IgD-negative memory B cell (primary cell): Measurements from ENCODE around the gene BCAS4. TPM values are rescaled to one million over a fixed set of nuclear protein-coding genes. Genes with fewer than 3 reads are reported as not detected.
"Not testable (repeated sequence)": the region's sequence is repeated elsewhere in the genome, so short reads cannot be mapped to it uniquely, and the experiment has no call there.

Experiments
- H3K27ac Mint-ChIP-seq, 3 donors: one replicate each; pipeline ENCODE4 v1.8.0; 2020 to 2022; ENCODE audit warnings: mild to moderate bottlenecking in 3 of 3, mixed read lengths in 3 of 3, moderate library complexity in 1 of 3
- H3K27me3 Mint-ChIP-seq: one replicate; pipeline ENCODE4 v1.8.0; 2021; ENCODE audit warnings: mixed read lengths
- H3K36me3 Mint-ChIP-seq: one replicate; pipeline ENCODE4 v1.8.0; 2020; ENCODE audit warnings: mild to moderate bottlenecking, mixed read lengths
- H3K4me1 Mint-ChIP-seq, 3 donors: one replicate each; pipeline ENCODE4 v1.8.0; 2020 to 2022; ENCODE audit warnings: mixed read lengths in 3 of 3, mild to moderate bottlenecking in 1 of 3
- H3K4me3 Mint-ChIP-seq, 4 donors: one replicate each; pipeline ENCODE4 v1.8.0; 2020 to 2022; ENCODE audit warnings: mild to moderate bottlenecking in 4 of 4, mixed read lengths in 4 of 4, moderate library complexity in 3 of 4
- H3K9me3 Mint-ChIP-seq, 3 donors: one replicate each; pipeline ENCODE4 v1.8.0; 2020 to 2021; ENCODE audit warnings: mixed read lengths in 3 of 3, mild to moderate bottlenecking in 1 of 3
- polyA plus RNA-seq: library from polyadenylated mRNA; unstranded; fragments of 300-500 nt; fragmentation: Illumina TruSeq; gene quantifications from one replicate; pipeline ENCODE4 v1.2.3, GENCODE V29; 2021

The BCAS4 gene
- polyA plus RNA-seq, 1 donor from 2014 or later, result 118 TPM

- Mint-ChIP-seq H3K4me3 (no peak overlapping the region), H3K9me3 (no peaks in the 10 kb centered on the region), H3K4me1 (peaks cover 0 to 3% (median 0%) of the 10 kb centered on the region in 3 donors), H3K27ac (peak overlapping the region in 1 of 3 donors; percentile 16), H3K27me3 (peaks cover 9% of the 10 kb centered on the region), H3K36me3 (no peaks in the 10 kb centered on the region)
Observed at GRCh38 chr20:50784464-50784863, 10.4 kb upstream of the BCAS4 start.

- H3K4me1 Mint-ChIP-seq, result peaks cover 0 to 10% (median 5%) of the 10 kb centered on the region in 3 donors
- no peaks in the 10 kb centered on the region for H3K36me3 Mint-ChIP-seq
- no peak overlapping the region for H3K4me3 Mint-ChIP-seq
- no peaks in the 10 kb centered on the region for H3K9me3 Mint-ChIP-seq
- no peak overlapping the region for H3K27ac Mint-ChIP-seq
- H3K27me3 Mint-ChIP-seq, result peaks cover 4% of the 10 kb centered on the region
Observed at GRCh38 chr20:50786703-50787102, 8.2 kb upstream of the BCAS4 start.

GRCh38 chr20:50787181-50787580 is 7.7 kb upstream of the BCAS4 start:
- peaks cover 0 to 10% (median 5%) of the 10 kb centered on the region in 3 donors for H3K4me1 Mint-ChIP-seq
- no peak overlapping the region for H3K4me3 Mint-ChIP-seq
- H3K36me3 Mint-ChIP-seq, result no peaks in the 10 kb centered on the region
- H3K9me3 Mint-ChIP-seq, result no peaks in the 10 kb centered on the region
- peaks cover 3% of the 10 kb centered on the region for H3K27me3 Mint-ChIP-seq
- no peak overlapping the region for H3K27ac Mint-ChIP-seq

GRCh38 chr20:50788045-50788991 is 6.5 kb upstream of the BCAS4 start:
- Mint-ChIP-seq H3K9me3 (no peaks in the 10 kb centered on the region), H3K36me3 (no peaks in the 10 kb centered on the region), H3K4me3 (peak overlapping the region in 1 of 4 donors; percentile 5), H3K4me1 (peaks cover 5 to 10% (median 5%) of the 10 kb centered on the region in 3 donors), H3K27me3 (peaks cover 3% of the 10 kb centered on the region), H3K27ac (peak overlapping the region in 1 of 3 donors; percentile 35)

GRCh38 chr20:50789968-50790650 is 4.8 kb upstream of the BCAS4 start:
- peak overlapping the region in 1 of 4 donors; percentile 43 for H3K4me3 Mint-ChIP-seq
- no peaks in the 10 kb centered on the region for H3K36me3 Mint-ChIP-seq
- peaks cover 2% of the 10 kb centered on the region for H3K27me3 Mint-ChIP-seq
- H3K4me1 Mint-ChIP-seq, result peaks cover 5 to 12% (median 5%) of the 10 kb centered on the region in 3 donors
- peak overlapping the region in 2 of 3 donors; percentile 16 to 32 for H3K27ac Mint-ChIP-seq
- H3K9me3 Mint-ChIP-seq, result no peaks in the 10 kb centered on the region

GRCh38 chr20:50790651-50791277 is 4.1 kb upstream of the BCAS4 start:
- Mint-ChIP-seq H3K27me3 (peaks cover 2% of the 10 kb centered on the region), H3K4me1 (peaks cover 9 to 16% (median 10%) of the 10 kb centered on the region in 3 donors), H3K4me3 (peak overlapping the region in 3 of 4 donors; percentile 41 to 68 (median 43)), H3K9me3 (no peaks in the 10 kb centered on the region), H3K36me3 (no peaks in the 10 kb centered on the region), H3K27ac (peak overlapping the region; percentile 12 to 89 (median 16))

- H3K4me3 Mint-ChIP-seq, result peak overlapping the region in 2 of 4 donors; percentile 80 to 90
- H3K9me3 Mint-ChIP-seq, result no peaks in the 10 kb centered on the region
- peak overlapping the region; percentile 78 to 94 (median 88) for H3K27ac Mint-ChIP-seq
- peaks cover 10 to 17% (median 15%) of the 10 kb centered on the region in 3 donors for H3K4me1 Mint-ChIP-seq
- H3K27me3 Mint-ChIP-seq, result no peaks in the 10 kb centered on the region
- no peaks in the 10 kb centered on the region for H3K36me3 Mint-ChIP-seq
Observed at GRCh38 chr20:50792708-50793574, 1.9 kb upstream of the BCAS4 start.

GRCh38 chr20:50793575-50794016 is 1.3 kb upstream of the BCAS4 start:
- not testable (repeated sequence) for H3K9me3 Mint-ChIP-seq, H3K27me3 Mint-ChIP-seq, H3K36me3 Mint-ChIP-seq
- Mint-ChIP-seq H3K4me3 (peak overlapping the region; percentile 69 to 90 (median 80)), H3K27ac (peak overlapping the region in 2 of 3 donors; percentile 88 to 94), H3K4me1 (peaks cover 10 to 20% (median 16%) of the 10 kb centered on the region in 3 donors)

GRCh38 chr20:50794181-50794845 is 548 bp upstream of the BCAS4 start:
- H3K27ac Mint-ChIP-seq, result peak overlapping the region; percentile 81 to 94 (median 88)

GRCh38 chr20:50797142-50797541 is 2.3 kb downstream of the BCAS4 start:
- Mint-ChIP-seq H3K9me3 (no peaks in the 10 kb centered on the region), H3K27ac (peak overlapping the region; percentile 3 to 59 (median 46)), H3K4me1 (peaks cover 24 to 34% (median 29%) of the 10 kb centered on the region in 3 donors), H3K27me3 (peaks cover 2% of the 10 kb centered on the region), H3K36me3 (peaks cover 3% of the 10 kb centered on the region), H3K4me3 (peak overlapping the region; percentile 34 to 72 (median 54))

More at GRCh38 chr20:50794181-50794845, 548 bp upstream of the BCAS4 start:
- H3K36me3 Mint-ChIP-seq, result no peaks in the 10 kb centered on the region
- peaks cover 17 to 27% (median 23%) of the 10 kb centered on the region in 3 donors for H3K4me1 Mint-ChIP-seq
- peak overlapping the region; percentile 78 to 90 (median 88) for H3K4me3 Mint-ChIP-seq
- no peaks in the 10 kb centered on the region for H3K9me3 Mint-ChIP-seq
- H3K27me3 Mint-ChIP-seq, result peaks cover 2% of the 10 kb centered on the region

- Mint-ChIP-seq H3K9me3 (no peaks in the 10 kb centered on the region), H3K36me3 (peaks cover 3% of the 10 kb centered on the region), H3K4me3 (peak overlapping the region; percentile 65 to 84 (median 79)), H3K4me1 (peaks cover 24 to 39% (median 30%) of the 10 kb centered on the region in 3 donors), H3K27ac (peak overlapping the region; percentile 82 to 95 (median 83)), H3K27me3 (peaks cover 2% of the 10 kb centered on the region)
Observed at GRCh38 chr20:50798650-50799049, 3.8 kb downstream of the BCAS4 start.

- H3K4me1 Mint-ChIP-seq, result peaks cover 24 to 43% (median 29%) of the 10 kb centered on the region in 3 donors
- peaks cover 2% of the 10 kb centered on the region for H3K27me3 Mint-ChIP-seq
- H3K36me3 Mint-ChIP-seq, result peaks cover 3% of the 10 kb centered on the region
- H3K9me3 Mint-ChIP-seq, result no peaks in the 10 kb centered on the region
- H3K4me3 Mint-ChIP-seq, result peak overlapping the region; percentile 65 to 87 (median 79)
- peak overlapping the region; percentile 82 to 95 (median 83) for H3K27ac Mint-ChIP-seq
Observed at GRCh38 chr20:50799176-50799889, 4.5 kb downstream of the BCAS4 start.
